IPS-18a (cell line): ENCODE results near the gene LCN12.

Source experiments
- H3K27ac ChIP-seq: one replicate; pipeline ENCODE4 v1.5.1; 2013; ENCODE audit warnings: low read length
- H3K27me3 ChIP-seq: one replicate; pipeline ENCODE4 v1.6.1; 2013; ENCODE audit warnings: mild to moderate bottlenecking, low read length; ENCODE audit not compliant: control insufficient read depth, insufficient read depth
- H3K36me3 ChIP-seq: one replicate; pipeline ENCODE4 v1.6.1; 2013; ENCODE audit warnings: low read depth, low read length; ENCODE audit not compliant: control insufficient read depth
- H3K4me1 ChIP-seq: one replicate; pipeline ENCODE4 v1.6.1; 2013; ENCODE audit warnings: low read depth, low read length; ENCODE audit not compliant: control insufficient read depth
- H3K4me3 ChIP-seq: one replicate; pipeline ENCODE4 v1.5.1; 2013; ENCODE audit warnings: low read length
- H3K9ac ChIP-seq: one replicate; pipeline ENCODE4 v1.6.1; 2013; ENCODE audit warnings: mild to moderate bottlenecking, low read length, moderate library complexity
- H3K9me3 ChIP-seq: one replicate; pipeline ENCODE4 v1.6.1; 2013; ENCODE audit warnings: low read depth, low read length; ENCODE audit not compliant: control insufficient read depth

Gene LCN12

GRCh38 chr9:136920069-136920468 lies 32.0 kb upstream of the LCN12 start:
- H3K4me3 ChIP-seq = no peak overlapping the region
- H3K9ac ChIP-seq = no peak overlapping the region
- no peaks in the 10 kb centered on the region for H3K4me1 ChIP-seq
- peaks cover 51% of the 10 kb centered on the region for H3K36me3 ChIP-seq
- no peaks in the 10 kb centered on the region for H3K27me3 ChIP-seq
- H3K9me3 ChIP-seq = no peaks in the 10 kb centered on the region
- H3K27ac ChIP-seq = no peak overlapping the region

DNA sequence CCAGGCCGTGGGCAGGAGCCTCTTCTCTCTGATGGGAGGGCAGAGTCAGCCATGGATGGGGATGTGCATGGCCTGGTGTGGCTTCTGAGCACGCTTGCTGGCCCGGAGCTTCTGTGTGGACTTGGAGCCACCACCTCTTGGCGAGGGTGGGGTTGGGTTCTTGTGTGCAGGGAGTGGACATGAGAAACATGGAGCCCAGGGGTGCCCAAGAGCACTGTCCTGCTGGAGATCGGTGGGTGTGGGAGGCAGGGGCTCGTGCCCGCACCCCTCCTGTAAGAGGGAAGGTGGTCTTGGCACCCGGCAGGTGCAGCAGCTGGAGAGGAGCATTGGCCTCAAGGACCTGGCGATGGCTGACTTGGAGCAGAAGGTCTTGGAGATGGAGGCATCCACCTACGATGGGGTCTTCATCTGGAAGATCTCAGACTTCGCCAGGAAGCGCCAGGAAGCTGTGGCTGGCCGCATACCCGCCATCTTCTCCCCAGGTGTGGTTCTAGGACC lies 31.3 kb upstream of the LCN12 start:
- Histone ChIP-seq H3K36me3 (peaks cover 51% of the 10 kb centered on the region), H3K27ac (no peak overlapping the region), H3K9me3 (no peaks in the 10 kb centered on the region), H3K4me1 (no peaks in the 10 kb centered on the region), H3K9ac (no peak overlapping the region), H3K27me3 (no peaks in the 10 kb centered on the region), H3K4me3 (no peak overlapping the region)

GRCh38 chr9:136921307-136921706 lies 30.8 kb upstream of the LCN12 start:
- peaks cover 52% of the 10 kb centered on the region for H3K36me3 ChIP-seq
- H3K27ac ChIP-seq = no peak overlapping the region
- H3K4me1 ChIP-seq = no peaks in the 10 kb centered on the region
- no peak overlapping the region for H3K9ac ChIP-seq
- no peaks in the 10 kb centered on the region for H3K9me3 ChIP-seq
- no peak overlapping the region for H3K4me3 ChIP-seq
- no peaks in the 10 kb centered on the region for H3K27me3 ChIP-seq

- peaks cover 48% of the 10 kb centered on the region for H3K36me3 ChIP-seq
- no peak overlapping the region for H3K27ac ChIP-seq
- H3K9me3 ChIP-seq = no peaks in the 10 kb centered on the region
These were observed 30.4 kb upstream of the LCN12 start for GRCh38 chr9:136921718-136922117.

DNA sequence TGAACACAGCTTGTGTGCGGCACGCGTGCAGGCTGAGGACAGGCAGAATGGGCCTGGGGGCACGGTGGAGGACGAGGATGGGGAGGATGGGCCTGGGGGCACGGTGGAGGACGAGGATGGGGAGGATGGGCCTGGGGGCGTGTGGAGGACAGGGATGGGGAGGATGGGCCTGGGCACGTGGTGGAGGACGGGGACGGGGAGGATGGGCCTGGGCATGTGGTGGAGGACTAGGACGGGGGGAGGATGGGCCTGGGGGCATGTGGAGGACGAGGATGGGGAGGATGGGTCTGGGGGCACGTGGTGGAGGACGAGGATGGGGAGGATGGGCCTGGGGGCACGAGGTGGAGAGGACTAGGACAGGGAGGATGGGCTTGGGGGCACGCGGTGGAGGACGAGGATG lies 29.5 kb upstream of the LCN12 start:
- Histone ChIP-seq H3K4me3 (no peak overlapping the region), H3K36me3 (peaks cover 44% of the 10 kb centered on the region), H3K9me3 (no peaks in the 10 kb centered on the region), H3K4me1 (no peaks in the 10 kb centered on the region), H3K9ac (no peak overlapping the region), H3K27me3 (no peaks in the 10 kb centered on the region), H3K27ac (no peak overlapping the region)

More at GRCh38 chr9:136921718-136922117, 30.4 kb upstream of the LCN12 start:
- H3K4me3 ChIP-seq = no peak overlapping the region
- H3K9ac ChIP-seq = no peak overlapping the region
- H3K4me1 ChIP-seq = no peaks in the 10 kb centered on the region
- no peaks in the 10 kb centered on the region for H3K27me3 ChIP-seq

GRCh38 chr9:136923881-136924280 lies 28.2 kb upstream of the LCN12 start:
- H3K4me1 ChIP-seq = no peaks in the 10 kb centered on the region
- H3K27me3 ChIP-seq = no peaks in the 10 kb centered on the region
- H3K9ac ChIP-seq = no peak overlapping the region
- no peak overlapping the region for H3K27ac ChIP-seq
- H3K36me3 ChIP-seq = peaks cover 42% of the 10 kb centered on the region
- no peak overlapping the region for H3K4me3 ChIP-seq
- H3K9me3 ChIP-seq = no peaks in the 10 kb centered on the region

DNA sequence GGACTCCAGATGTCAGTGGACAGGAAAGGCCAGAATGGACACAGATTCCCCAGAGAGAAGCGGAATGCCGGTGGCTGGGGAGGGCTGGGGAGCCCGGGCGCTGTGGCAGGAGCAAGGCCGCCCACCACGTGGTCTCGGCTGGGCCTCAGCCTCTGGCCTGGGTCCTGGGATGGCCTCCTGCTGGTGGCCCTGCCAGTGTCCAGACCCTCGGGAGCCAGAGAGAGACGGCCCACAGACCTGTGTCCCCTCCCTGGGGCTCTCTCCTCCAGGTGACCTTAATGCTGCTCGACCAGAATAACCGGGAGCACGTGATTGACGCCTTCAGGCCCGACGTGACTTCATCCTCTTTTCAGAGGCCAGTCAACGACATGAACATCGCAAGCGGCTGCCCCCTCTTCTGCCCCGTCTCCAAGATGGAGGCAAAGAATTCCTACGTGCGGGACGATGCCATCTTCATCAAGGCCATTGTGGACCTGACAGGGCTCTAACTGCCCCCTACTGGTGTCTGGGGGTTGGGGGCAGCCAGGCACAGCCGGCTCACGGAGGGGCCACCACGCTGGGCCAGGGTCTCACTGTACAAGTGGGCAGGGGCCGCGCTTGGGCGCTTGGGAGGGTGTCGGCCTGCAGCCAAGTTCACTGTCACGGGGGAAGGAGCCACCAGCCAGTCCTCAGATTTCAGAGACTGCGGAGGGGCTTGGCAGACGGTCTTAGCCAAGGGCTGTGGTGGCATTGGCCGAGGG lies 26.5 kb upstream of the LCN12 start:
- Histone ChIP-seq H3K9ac (no peak overlapping the region), H3K4me1 (no peaks in the 10 kb centered on the region), H3K27ac (no peak overlapping the region), H3K9me3 (no peaks in the 10 kb centered on the region), H3K4me3 (no peak overlapping the region), H3K36me3 (peaks cover 38% of the 10 kb centered on the region), H3K27me3 (no peaks in the 10 kb centered on the region)

DNA sequence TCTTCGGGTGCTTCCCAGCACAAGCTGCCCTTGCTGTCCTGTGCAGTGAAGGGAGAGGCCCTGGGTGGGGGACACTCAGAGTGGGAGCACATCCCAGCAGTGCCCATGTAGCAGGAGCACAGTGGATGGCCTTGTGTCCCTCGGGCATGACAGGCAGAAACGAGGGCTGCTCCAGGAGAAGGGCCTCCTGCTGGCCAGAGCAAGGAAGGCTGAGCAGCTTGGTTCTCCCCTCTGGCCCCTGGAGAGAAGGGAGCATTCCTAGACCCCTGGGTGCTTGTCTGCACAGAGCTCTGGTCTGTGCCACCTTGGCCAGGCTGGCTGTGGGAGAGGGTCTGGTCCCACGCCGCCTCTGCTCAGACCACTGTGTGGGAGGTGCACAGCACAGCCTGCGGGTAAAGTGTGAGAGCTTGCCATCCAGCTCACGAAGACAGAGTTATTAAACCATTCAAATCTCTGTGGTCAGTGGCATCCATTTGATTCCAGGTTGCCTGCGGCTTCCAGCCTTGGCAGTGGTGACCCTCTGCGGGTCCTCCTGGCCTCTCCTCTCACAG lies 25.8 kb upstream of the LCN12 start:
- H3K27ac ChIP-seq = no peak overlapping the region
- no peaks in the 10 kb centered on the region for H3K27me3 ChIP-seq
- no peak overlapping the region for H3K9ac ChIP-seq
- no peaks in the 10 kb centered on the region for H3K9me3 ChIP-seq
- H3K36me3 ChIP-seq = peaks cover 32% of the 10 kb centered on the region
- H3K4me3 ChIP-seq = no peak overlapping the region
- H3K4me1 ChIP-seq = no peaks in the 10 kb centered on the region

GRCh38 chr9:136926749-136927148 lies 25.3 kb upstream of the LCN12 start:
- H3K36me3 ChIP-seq = peaks cover 32% of the 10 kb centered on the region

GRCh38 chr9:136927343-136928271 lies 24.5 kb upstream of the LCN12 start:
- Histone ChIP-seq H3K27ac (no peak overlapping the region), H3K36me3 (peaks cover 28% of the 10 kb centered on the region), H3K9me3 (no peaks in the 10 kb centered on the region), H3K9ac (no peak overlapping the region), H3K27me3 (no peaks in the 10 kb centered on the region), H3K4me3 (no peak overlapping the region), H3K4me1 (no peaks in the 10 kb centered on the region)

More at GRCh38 chr9:136926749-136927148, 25.3 kb upstream of the LCN12 start:
- Histone ChIP-seq H3K4me3 (no peak overlapping the region), H3K27me3 (no peaks in the 10 kb centered on the region), H3K4me1 (no peaks in the 10 kb centered on the region), H3K27ac (no peak overlapping the region), H3K9ac (no peak overlapping the region), H3K9me3 (no peaks in the 10 kb centered on the region)

- peaks cover 28% of the 10 kb centered on the region for H3K36me3 ChIP-seq
- H3K9ac ChIP-seq = no peak overlapping the region
- no peaks in the 10 kb centered on the region for H3K9me3 ChIP-seq
- H3K27me3 ChIP-seq = no peaks in the 10 kb centered on the region
- H3K4me1 ChIP-seq = no peaks in the 10 kb centered on the region
- H3K4me3 ChIP-seq = no peak overlapping the region
- H3K27ac ChIP-seq = no peak overlapping the region
These were observed 23.5 kb upstream of the LCN12 start for GRCh38 chr9:136928591-136928990.
